Measurements from ENCODE around the gene TAF10. TPM values are rescaled to one million over a fixed set of nuclear protein-coding genes. Genes with fewer than 3 reads are reported as not detected.

The TAF10 gene
- total RNA-seq, 1 experiment from 2014 or later, result 387 TPM

DNA sequence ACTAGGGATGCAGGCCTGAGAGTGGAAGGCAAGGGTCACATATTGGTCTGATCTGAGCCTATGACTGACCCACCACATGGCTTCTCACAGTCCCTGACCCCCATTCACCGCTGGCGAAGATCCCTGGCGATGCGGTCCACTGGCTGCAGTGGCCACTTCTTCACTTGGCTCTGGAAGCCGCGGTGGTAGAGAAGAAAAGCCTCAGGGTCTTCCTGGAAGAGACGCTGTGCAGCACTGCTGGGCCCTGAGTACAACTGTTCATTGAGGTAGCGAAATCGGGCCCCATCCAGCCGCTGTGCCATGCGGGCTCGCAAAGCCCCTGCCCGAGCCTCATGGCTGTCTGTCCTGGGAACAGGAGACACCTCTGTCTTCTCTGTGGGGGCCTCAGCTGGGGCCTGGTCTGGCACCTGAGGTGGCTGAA, 11.0 kb downstream of the TAF10 start:
- intact Hi-C loops (cut with micrococcal nuclease; ENCODE audit: unreplicated experiment) (loop anchor here (10.0 kb wide), 1 partner anchor 226 kb away; no protein-coding TSS in a partner anchor), in situ Hi-C loops (cut with HindIII; ENCODE audit: low pct_unique_long_range_greater_than_20kb, low sequenced_read_pairs) (no loop called here)
- TF ChIP-seq TCF7L2 (IDR thresholded peaks at IDR 0.05; ENCODE audit: low read depth, low read length) (no peak), CTCF (IDR thresholded peaks at IDR 0.05) (no peak), SIN3A (IDR thresholded peaks at IDR 0.05; ENCODE audit: borderline replicate concordance, insufficient read depth, low read depth, low read length) (no peak), POLR2AphosphoS5 (IDR thresholded peaks at IDR 0.05; ENCODE audit: low read depth, low read length) (no peak)
- TF ChIP-seq, protein P1, sequence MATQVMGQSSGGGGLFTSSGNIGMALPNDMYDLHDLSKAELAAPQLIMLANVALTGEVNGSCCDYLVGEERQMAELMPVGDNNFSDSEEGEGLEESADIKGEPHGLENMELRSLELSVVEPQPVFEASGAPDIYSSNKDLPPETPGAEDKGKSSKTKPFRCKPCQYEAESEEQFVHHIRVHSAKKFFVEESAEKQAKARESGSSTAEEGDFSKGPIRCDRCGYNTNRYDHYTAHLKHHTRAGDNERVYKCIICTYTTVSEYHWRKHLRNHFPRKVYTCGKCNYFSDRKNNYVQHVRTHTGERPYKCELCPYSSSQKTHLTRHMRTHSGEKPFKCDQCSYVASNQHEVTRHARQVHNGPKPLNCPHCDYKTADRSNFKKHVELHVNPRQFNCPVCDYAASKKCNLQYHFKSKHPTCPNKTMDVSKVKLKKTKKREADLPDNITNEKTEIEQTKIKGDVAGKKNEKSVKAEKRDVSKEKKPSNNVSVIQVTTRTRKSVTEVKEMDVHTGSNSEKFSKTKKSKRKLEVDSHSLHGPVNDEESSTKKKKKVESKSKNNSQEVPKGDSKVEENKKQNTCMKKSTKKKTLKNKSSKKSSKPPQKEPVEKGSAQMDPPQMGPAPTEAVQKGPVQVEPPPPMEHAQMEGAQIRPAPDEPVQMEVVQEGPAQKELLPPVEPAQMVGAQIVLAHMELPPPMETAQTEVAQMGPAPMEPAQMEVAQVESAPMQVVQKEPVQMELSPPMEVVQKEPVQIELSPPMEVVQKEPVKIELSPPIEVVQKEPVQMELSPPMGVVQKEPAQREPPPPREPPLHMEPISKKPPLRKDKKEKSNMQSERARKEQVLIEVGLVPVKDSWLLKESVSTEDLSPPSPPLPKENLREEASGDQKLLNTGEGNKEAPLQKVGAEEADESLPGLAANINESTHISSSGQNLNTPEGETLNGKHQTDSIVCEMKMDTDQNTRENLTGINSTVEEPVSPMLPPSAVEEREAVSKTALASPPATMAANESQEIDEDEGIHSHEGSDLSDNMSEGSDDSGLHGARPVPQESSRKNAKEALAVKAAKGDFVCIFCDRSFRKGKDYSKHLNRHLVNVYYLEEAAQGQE (IDR thresholded peaks at IDR 0.05; ENCODE audit: insufficient read depth in 1 of 2, low read depth in 2 of 2, low read length in 1 of 2), result no peak
- ChIA-PET POLR2A (no interaction called here), CTCF (no interaction called here)
- Histone ChIP-seq H3K36me3 (ENCODE audit: control insufficient read depth, insufficient read depth, low read length) (peaks cover 12% of the 10 kb centered on the region), H3K9me3 (ENCODE audit: control insufficient read depth, insufficient read depth, low read depth, low read length) (no peaks in the 10 kb centered on the region), H3K4me1 (ENCODE audit: control insufficient read depth, insufficient read depth, low read length) (peaks cover 23% of the 10 kb centered on the region), H3K27me3 (ENCODE audit: control insufficient read depth, insufficient read depth, low read length) (no peaks in the 10 kb centered on the region), H3K4me3 (ENCODE audit: low read depth in 2 of 2, low read length in 2 of 2) (no peak overlapping the region), H3K27ac (ENCODE audit: low read length) (no peak overlapping the region)
- ATAC-seq (no peak), DNase-seq (ENCODE audit: low read depth, low spot score) (no peak)
- no TSS peak for BruUV-seq (replicated peaks)

GRCh38 chr11:6599881-6600390, 12.1 kb downstream of the TAF10 start:
- no peaks in the 10 kb centered on the region for H3K9me3 ChIP-seq (ENCODE audit: control insufficient read depth, insufficient read depth, low read depth, low read length)
- no TSS peak for BruUV-seq (replicated peaks)
- no peak for TF ChIP-seq TCF7L2 (IDR thresholded peaks at IDR 0.05; ENCODE audit: low read depth, low read length)
- no peak for TF ChIP-seq POLR2AphosphoS5 (IDR thresholded peaks at IDR 0.05; ENCODE audit: low read depth, low read length)
- no peak overlapping the region for H3K4me3 ChIP-seq (ENCODE audit: low read depth in 2 of 2, low read length in 2 of 2)
- no peak for ATAC-seq
- peaks cover 12% of the 10 kb centered on the region for H3K36me3 ChIP-seq (ENCODE audit: control insufficient read depth, insufficient read depth, low read length)
- CTCF ChIA-PET, result no interaction called here
- in situ Hi-C loops (cut with HindIII; ENCODE audit: low pct_unique_long_range_greater_than_20kb, low sequenced_read_pairs), result no loop called here
- no peak overlapping the region for H3K27ac ChIP-seq (ENCODE audit: low read length)
- H3K27me3 ChIP-seq (ENCODE audit: control insufficient read depth, insufficient read depth, low read length), result no peaks in the 10 kb centered on the region
- POLR2A ChIA-PET, result interaction anchor here (0.6 kb wide), 1 partner anchor 103 kb away, joined by 8 read pairs; the partner anchor contains the start of gene DNHD1
- intact Hi-C loops (cut with micrococcal nuclease; ENCODE audit: unreplicated experiment), result loop anchor here (5.0 to 10.0 kb wide), 2 partner anchors 68 to 225 kb away; no protein-coding TSS in a partner anchor
- no peak for DNase-seq (ENCODE audit: low read depth, low spot score)
- H3K4me1 ChIP-seq (ENCODE audit: control insufficient read depth, insufficient read depth, low read length), result peaks cover 12% of the 10 kb centered on the region

DNA sequence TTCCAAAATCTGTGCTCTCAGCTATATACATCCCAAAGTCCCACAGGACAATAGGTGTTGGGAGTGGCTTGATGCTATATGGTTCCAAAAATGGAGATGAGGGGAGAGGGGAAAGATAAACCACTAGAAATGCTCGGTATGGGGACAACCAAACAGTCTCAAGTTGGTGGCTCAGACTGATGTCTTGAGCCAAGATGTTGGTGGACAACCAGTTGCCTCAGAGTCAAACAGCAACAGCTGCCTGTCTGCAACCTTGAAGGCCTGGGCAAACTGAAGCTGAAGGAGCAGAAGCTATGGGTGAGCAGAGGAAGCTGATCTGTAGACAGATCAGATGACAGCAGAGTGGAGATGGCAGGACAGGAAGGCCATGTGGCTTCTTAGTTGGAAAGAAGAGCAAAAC, 12.6 kb downstream of the TAF10 start:
- ChIA-PET CTCF (no interaction called here), POLR2A (interaction anchor here (0.6 kb wide), 1 partner anchor 103 kb away, joined by 8 read pairs; the partner anchor contains the start of gene DNHD1)
- Histone ChIP-seq H3K4me1 (ENCODE audit: control insufficient read depth, insufficient read depth, low read length) (peaks cover 8% of the 10 kb centered on the region), H3K27ac (ENCODE audit: low read length) (no peak overlapping the region), H3K36me3 (ENCODE audit: control insufficient read depth, insufficient read depth, low read length) (peaks cover 12% of the 10 kb centered on the region), H3K9me3 (ENCODE audit: control insufficient read depth, insufficient read depth, low read depth, low read length) (no peaks in the 10 kb centered on the region), H3K27me3 (ENCODE audit: control insufficient read depth, insufficient read depth, low read length) (no peaks in the 10 kb centered on the region), H3K4me3 (ENCODE audit: low read depth in 2 of 2, low read length in 2 of 2) (no peak overlapping the region)
- ATAC-seq (no peak), DNase-seq (ENCODE audit: low read depth, low spot score) (no peak)
- intact Hi-C loops (cut with micrococcal nuclease; ENCODE audit: unreplicated experiment) (loop anchor here (5.0 kb wide), 1 partner anchor 67 kb away; no protein-coding TSS in a partner anchor), in situ Hi-C loops (cut with HindIII; ENCODE audit: low pct_unique_long_range_greater_than_20kb, low sequenced_read_pairs) (no loop called here)
- no TSS peak for BruUV-seq (replicated peaks)
- TF ChIP-seq POLR2AphosphoS5 (IDR thresholded peaks at IDR 0.05; ENCODE audit: low read depth, low read length) (no peak), SIN3A (IDR thresholded peaks at IDR 0.05; ENCODE audit: borderline replicate concordance, insufficient read depth, low read depth, low read length) (no peak), CTCF (IDR thresholded peaks at IDR 0.05) (no peak), TCF7L2 (IDR thresholded peaks at IDR 0.05; ENCODE audit: low read depth, low read length) (no peak)
- TF ChIP-seq, protein P1 (IDR thresholded peaks at IDR 0.05; ENCODE audit: insufficient read depth in 1 of 2, low read depth in 2 of 2, low read length in 1 of 2), result no peak
